Calu3 (cell line): Measurements from ENCODE around the gene MED27. TPM values are rescaled to one million over a fixed set of nuclear protein-coding genes. Genes with fewer than 3 reads are reported as not detected.

Experiments used
- BruUV-seq: library from RNA; stranded (reverse); fragments of 400-500 nt; replicated peaks from 2 replicates; lab custom pipeline; 2021; lab: Mats Ljungman, UMichigan
- CTCF ChIA-PET: fragments of 300-600 bp; sonication (Branson Sonifier 250); formaldehyde crosslinking; loops from one replicate; lab custom pipeline; 2022; ENCODE audit warnings: antibody characterized with exemption; lab: Charles Lee
- DNase-seq: peaks from one replicate; pipeline ENCODE4 v3.0.0; 2022
- H3K27ac Mint-ChIP-seq: one replicate; pipeline ENCODE4 v1.8.0; 2022; ENCODE audit warnings: mixed read lengths; ENCODE audit not compliant: unreplicated experiment
- H3K27me3 Mint-ChIP-seq: one replicate; pipeline ENCODE4 v1.8.0; 2022; ENCODE audit warnings: mixed read lengths; ENCODE audit not compliant: unreplicated experiment
- H3K36me3 Mint-ChIP-seq: one replicate; pipeline ENCODE4 v1.8.0; 2022; ENCODE audit warnings: mild to moderate bottlenecking, moderate library complexity, mixed read lengths; ENCODE audit not compliant: insufficient read depth, unreplicated experiment
- H3K4me1 Mint-ChIP-seq: one replicate; pipeline ENCODE4 v1.8.0; 2022; ENCODE audit warnings: mild to moderate bottlenecking, low read depth, mixed read lengths; ENCODE audit not compliant: unreplicated experiment
- H3K4me3 Mint-ChIP-seq: one replicate; pipeline ENCODE4 v1.8.0; 2022; ENCODE audit warnings: mild to moderate bottlenecking, low read depth, moderate library complexity, mixed read lengths; ENCODE audit not compliant: unreplicated experiment
- H3K9me3 Mint-ChIP-seq: one replicate; pipeline ENCODE4 v1.8.0; 2022; ENCODE audit warnings: low read depth, mixed read lengths; ENCODE audit not compliant: unreplicated experiment
- CTCF ChIP-seq: fragments of 200-600 bp; IDR thresholded peaks from one replicate; pipeline ENCODE4 v1.8.0; 2022; ENCODE audit warnings: antibody characterized with exemption; ENCODE audit not compliant: unreplicated experiment
- intact Hi-C: fragments of 100-400 bp; cut with micrococcal nuclease; formaldehyde crosslinking; loops from one replicate; pipeline ENCODE4 v1.10.0; 2022; ENCODE audit not compliant: unreplicated experiment
- total RNA-seq: library from RNA; stranded (reverse); gene quantifications from 2 replicates; pipeline ENCODE4 v1.2.3, GENCODE V29; 2022

MED27 gene
- total RNA-seq, 1 experiment from 2014 or later, result 19.3 TPM

GRCh38 chr9:132099741-132100407 lies 20.2 kb upstream of the MED27 start:
- no peak overlapping the region for H3K27ac Mint-ChIP-seq
- no peak overlapping the region for H3K4me3 Mint-ChIP-seq
- H3K36me3 Mint-ChIP-seq, result no peaks in the 10 kb centered on the region
- H3K27me3 Mint-ChIP-seq, result peaks cover 55% of the 10 kb centered on the region
- intact Hi-C loops, result no loop called here
- H3K4me1 Mint-ChIP-seq, result no peaks in the 10 kb centered on the region
- no peaks in the 10 kb centered on the region for H3K9me3 Mint-ChIP-seq
- CTCF ChIA-PET, result no interaction called here
- no peak for TF ChIP-seq CTCF
- no peak for DNase-seq
- no TSS peak for BruUV-seq

GRCh38 chr9:132099167-132099566 lies 19.5 kb upstream of the MED27 start:
- CTCF ChIA-PET, result no interaction called here
- H3K27ac Mint-ChIP-seq, result no peak overlapping the region
- no peaks in the 10 kb centered on the region for H3K36me3 Mint-ChIP-seq
- H3K27me3 Mint-ChIP-seq, result peaks cover 55% of the 10 kb centered on the region
- no peaks in the 10 kb centered on the region for H3K9me3 Mint-ChIP-seq
- H3K4me3 Mint-ChIP-seq, result no peak overlapping the region
- no peak for DNase-seq
- no peaks in the 10 kb centered on the region for H3K4me1 Mint-ChIP-seq
- intact Hi-C loops, result no loop called here
- BruUV-seq, result no TSS peak
- TF ChIP-seq CTCF, result no peak

- no peaks in the 10 kb centered on the region for H3K4me1 Mint-ChIP-seq
- TF ChIP-seq CTCF, result no peak
- no peak overlapping the region for H3K27ac Mint-ChIP-seq
- no peaks in the 10 kb centered on the region for H3K36me3 Mint-ChIP-seq
- no peaks in the 10 kb centered on the region for H3K9me3 Mint-ChIP-seq
- no peak overlapping the region for H3K4me3 Mint-ChIP-seq
- H3K27me3 Mint-ChIP-seq, result peaks cover 59% of the 10 kb centered on the region
- no peak for DNase-seq
- CTCF ChIA-PET, result no interaction called here
- intact Hi-C loops, result no loop called here
- BruUV-seq, result no TSS peak
These were observed 14.7 kb upstream of the MED27 start for GRCh38 chr9:132094314-132094791.

- intact Hi-C loops, result no loop called here
- Mint-ChIP-seq H3K36me3 (no peaks in the 10 kb centered on the region), H3K4me3 (no peak overlapping the region), H3K9me3 (no peaks in the 10 kb centered on the region), H3K27ac (no peak overlapping the region), H3K4me1 (no peaks in the 10 kb centered on the region), H3K27me3 (peaks cover 49% of the 10 kb centered on the region)
- BruUV-seq, result no TSS peak
- no peak for DNase-seq
- CTCF ChIA-PET, result no interaction called here
- no peak for TF ChIP-seq CTCF
These were observed 11.1 kb upstream of the MED27 start for GRCh38 chr9:132090771-132091170.
